Right lobe of liver (tissue), 6 donors: Measurements from ENCODE around the gene SLC39A11. TPM values are rescaled to one million over a fixed set of nuclear protein-coding genes. Genes with fewer than 3 reads are reported as not detected.

ENCODE experiments used
- ATAC-seq, 4 donors: fragments of 200-7000 bp; cut with Tn5 transposase; one replicate each; pipeline ENCODE4 v1.9.1; 2020; ENCODE audit warnings: mild to moderate bottlenecking in 4 of 4, moderate library complexity in 4 of 4
- DNase-seq, 3 donors: peaks; one replicate each; pipeline ENCODE4 v3.0.0-alpha.2; 2020
- H3K27ac ChIP-seq, 3 donors: fragments of 200-600 bp; one replicate each; pipeline ENCODE4 v1.8.0; 2022
- H3K27me3 ChIP-seq, 2 donors: fragments of 200-600 bp; one replicate each; pipeline ENCODE4 v1.8.0; 2022
- H3K36me3 ChIP-seq, 4 donors: fragments of 200-600 bp; sonication (generic) in 1 of 4; one replicate each; pipeline versions ENCODE4 v1.5.1 to v1.8.0; 2017 to 2022; ENCODE audit warnings: control low read depth in 1 of 4
- H3K4me1 ChIP-seq, 4 donors: fragments of 200-600 bp; sonication (generic) in 1 of 4; one replicate each; pipeline versions ENCODE4 v1.5.1 to v1.8.0; 2017 to 2022; ENCODE audit warnings: control low read depth in 1 of 4
- H3K4me3 ChIP-seq, 3 donors: fragments of 200-600 bp; one replicate each; pipeline ENCODE4 v1.8.0; 2022
- H3K9me3 ChIP-seq, 4 donors: fragments of 200-600 bp; sonication (generic) in 1 of 4; one replicate each; pipeline versions ENCODE4 v1.5.1 to v1.8.0; 2017 to 2022; ENCODE audit warnings: control low read depth in 1 of 4
- POLR2A ChIP-seq: fragments of 450-650 bp; IDR thresholded peaks from one replicate; pipeline ENCODE4 v1.6.1; 2017; ENCODE audit warnings: antibody characterized with exemption, mild to moderate bottlenecking
- WGBS: methylation state at CpG from one replicate; pipeline ENCODE4 v1.1.6; 2018; ENCODE audit warnings: low coverage, low lambda C conversion rate; ENCODE audit not compliant: insufficient coverage; ENCODE audit errors: missing lambda C conversion rate; 5-methylcytosine and 5-hydroxymethylcytosine counted together
- intact Hi-C, 2 donors: fragments of 100-400 bp; cut with DNase I; formaldehyde crosslinking; loops; one replicate each; pipeline versions ENCODE4 v1.11.2 to v1.14.1; 2022
- total RNA-seq, 6 experiments: library from RNA; depleted of rRNA in 2 of 6; stranded (reverse); fragments of >200 nt in 2 of 6; fragmentation: NEBNext Ultra II Directional in 3 of 6; extraction: Animal tissue kit (Norgen Biotek cat#: 25700) in 3 of 6; gene quantifications; one replicate each; pipeline versions ENCODE4 v1.1.0 to v1.2.4, GENCODE V29; 2016 to 2023
- TF ChIP-seq, protein P1 (sequence below), 4 donors: fragments of 200-600 bp in 3 of 4; fragments of 450-650 bp in 1 of 4; IDR thresholded peaks; one replicate each; pipeline versions ENCODE4 v1.5.1 to v1.8.0; 2016 to 2022; ENCODE audit warnings: antibody characterized with exemption in 4 of 4, mild to moderate bottlenecking in 2 of 4
- donor health status: DM: no; HTN: yes; CAD: no.
- donor health status: DM: no; HTN: no; CAD: no.
- donor health status: DM: no; HTN: no; CAD: no.
- donor health status: DM: no; HTN: yes; CAD: no.
- donor health status: DM: no; HTN: yes; CAD: no.

SLC39A11 gene
- total RNA-seq, 6 experiments from 2014 or later, result 25.4 to 49.6 (median 39.3) TPM

DNA sequence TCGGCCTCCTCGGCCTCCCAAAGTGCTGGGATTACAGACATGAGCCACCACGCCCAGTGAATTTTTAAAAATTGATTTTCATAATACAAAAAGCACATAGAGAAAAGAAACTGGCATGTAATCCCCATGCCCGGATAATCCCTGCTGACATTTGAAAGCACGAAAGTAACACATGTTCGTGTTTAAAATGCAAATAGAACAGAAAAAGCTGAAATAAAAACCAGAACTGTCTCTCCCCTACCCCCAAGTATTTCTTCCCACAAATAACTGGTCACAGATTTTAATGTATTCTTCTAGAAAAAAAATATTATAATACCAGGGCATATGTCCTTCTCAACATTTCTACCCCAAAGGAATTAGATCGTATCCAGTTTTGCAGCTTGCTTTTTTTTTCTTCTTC, 222.9 kb downstream of the SLC39A11 start:
- no peak for TF ChIP-seq POLR2A
- TF ChIP-seq, protein P1, sequence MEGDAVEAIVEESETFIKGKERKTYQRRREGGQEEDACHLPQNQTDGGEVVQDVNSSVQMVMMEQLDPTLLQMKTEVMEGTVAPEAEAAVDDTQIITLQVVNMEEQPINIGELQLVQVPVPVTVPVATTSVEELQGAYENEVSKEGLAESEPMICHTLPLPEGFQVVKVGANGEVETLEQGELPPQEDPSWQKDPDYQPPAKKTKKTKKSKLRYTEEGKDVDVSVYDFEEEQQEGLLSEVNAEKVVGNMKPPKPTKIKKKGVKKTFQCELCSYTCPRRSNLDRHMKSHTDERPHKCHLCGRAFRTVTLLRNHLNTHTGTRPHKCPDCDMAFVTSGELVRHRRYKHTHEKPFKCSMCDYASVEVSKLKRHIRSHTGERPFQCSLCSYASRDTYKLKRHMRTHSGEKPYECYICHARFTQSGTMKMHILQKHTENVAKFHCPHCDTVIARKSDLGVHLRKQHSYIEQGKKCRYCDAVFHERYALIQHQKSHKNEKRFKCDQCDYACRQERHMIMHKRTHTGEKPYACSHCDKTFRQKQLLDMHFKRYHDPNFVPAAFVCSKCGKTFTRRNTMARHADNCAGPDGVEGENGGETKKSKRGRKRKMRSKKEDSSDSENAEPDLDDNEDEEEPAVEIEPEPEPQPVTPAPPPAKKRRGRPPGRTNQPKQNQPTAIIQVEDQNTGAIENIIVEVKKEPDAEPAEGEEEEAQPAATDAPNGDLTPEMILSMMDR (IDR thresholded peaks at IDR 0.05), result no peak
- ATAC-seq (no peak), DNase-seq (no peak)
- H3K36me3 ChIP-seq, result no peaks in the 10 kb centered on the region
- no peaks in the 10 kb centered on the region for H3K4me1 ChIP-seq
- 88% methylated on average over 7 of the region's 7 CpGs for WGBS
- H3K4me3 ChIP-seq, result no peak overlapping the region
- H3K27ac ChIP-seq, result no peak overlapping the region
- H3K9me3 ChIP-seq, result no peaks in the 10 kb centered on the region
- intact Hi-C loops, result no loop called here
- H3K27me3 ChIP-seq, result no peaks in the 10 kb centered on the region

DNA sequence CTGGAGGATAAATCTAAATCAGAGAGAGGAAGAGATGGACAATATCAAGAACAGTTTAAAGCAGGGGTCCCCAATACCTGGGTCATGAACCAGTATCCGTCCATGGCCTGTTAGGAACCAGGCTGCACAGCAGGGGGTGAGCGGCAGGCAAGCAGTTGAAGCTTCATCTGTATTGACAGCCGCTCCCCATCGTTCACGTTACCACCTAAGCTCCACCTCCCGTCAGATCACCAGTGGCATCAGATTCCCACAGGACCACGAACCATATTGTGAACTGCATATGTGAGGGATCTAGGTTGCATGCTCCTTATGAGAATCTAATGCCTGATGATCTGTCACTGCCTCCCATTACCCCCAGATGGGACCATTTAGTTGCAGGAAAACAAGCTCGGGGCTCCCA, 226.5 kb downstream of the SLC39A11 start:
- 97% methylated on average over 3 of the region's 8 CpGs for WGBS

DNA sequence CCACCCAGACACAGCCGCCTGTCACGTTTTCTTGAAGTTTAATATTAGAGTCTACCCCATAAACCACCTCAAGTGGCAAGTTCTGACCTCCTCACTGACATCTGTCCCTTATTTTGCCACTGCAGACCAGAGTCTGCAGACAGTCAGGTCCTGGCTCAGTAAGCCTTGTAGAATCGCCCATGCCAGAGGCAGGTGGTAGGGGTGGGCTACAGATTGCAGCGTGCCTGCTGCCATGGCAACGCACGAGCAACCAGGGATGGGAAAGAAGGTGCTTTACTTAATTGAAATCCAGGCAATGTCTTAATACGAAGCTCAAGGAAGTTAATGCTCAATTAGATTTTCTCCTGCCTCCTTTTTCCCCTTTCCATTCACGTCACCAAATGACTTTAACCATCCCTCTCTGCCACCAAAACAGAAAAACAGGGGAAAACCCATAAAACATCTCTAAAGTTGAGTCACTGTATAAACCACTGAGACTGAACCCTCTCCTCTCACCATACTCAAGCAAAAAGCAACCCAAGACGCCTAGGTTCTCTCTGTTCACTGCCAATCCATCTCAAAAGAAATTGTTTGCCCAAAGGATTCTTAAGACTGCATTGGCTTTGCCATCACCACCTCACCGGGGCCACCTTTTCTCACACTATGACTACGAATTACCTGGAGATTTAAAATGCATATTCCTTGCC, 228.8 kb downstream of the SLC39A11 start:
- H3K9me3 ChIP-seq, result no peaks in the 10 kb centered on the region
- H3K36me3 ChIP-seq, result no peaks in the 10 kb centered on the region
- ATAC-seq, result no peak
- H3K27me3 ChIP-seq, result no peaks in the 10 kb centered on the region
- no peak for TF ChIP-seq POLR2A
- TF ChIP-seq, protein P1 (IDR thresholded peaks at IDR 0.05), result no peak
- intact Hi-C loops, result no loop called here
- H3K27ac ChIP-seq, result no peak overlapping the region
- DNase-seq, result no peak
- 90% methylated on average over 11 of the region's 11 CpGs for WGBS
- H3K4me3 ChIP-seq, result no peak overlapping the region
- H3K4me1 ChIP-seq, result no peaks in the 10 kb centered on the region

More for the DNA sequence above, 226.5 kb downstream of the SLC39A11 start:
- no peaks in the 10 kb centered on the region for H3K36me3 ChIP-seq
- no peak overlapping the region for H3K4me3 ChIP-seq
- no peak for TF ChIP-seq POLR2A
- TF ChIP-seq, protein P1 (IDR thresholded peaks at IDR 0.05), result no peak
- no peaks in the 10 kb centered on the region for H3K4me1 ChIP-seq
- no peak overlapping the region for H3K27ac ChIP-seq
- ATAC-seq (no peak), DNase-seq (no peak)
- no peaks in the 10 kb centered on the region for H3K9me3 ChIP-seq
- H3K27me3 ChIP-seq, result no peaks in the 10 kb centered on the region
- intact Hi-C loops, result no loop called here

DNA sequence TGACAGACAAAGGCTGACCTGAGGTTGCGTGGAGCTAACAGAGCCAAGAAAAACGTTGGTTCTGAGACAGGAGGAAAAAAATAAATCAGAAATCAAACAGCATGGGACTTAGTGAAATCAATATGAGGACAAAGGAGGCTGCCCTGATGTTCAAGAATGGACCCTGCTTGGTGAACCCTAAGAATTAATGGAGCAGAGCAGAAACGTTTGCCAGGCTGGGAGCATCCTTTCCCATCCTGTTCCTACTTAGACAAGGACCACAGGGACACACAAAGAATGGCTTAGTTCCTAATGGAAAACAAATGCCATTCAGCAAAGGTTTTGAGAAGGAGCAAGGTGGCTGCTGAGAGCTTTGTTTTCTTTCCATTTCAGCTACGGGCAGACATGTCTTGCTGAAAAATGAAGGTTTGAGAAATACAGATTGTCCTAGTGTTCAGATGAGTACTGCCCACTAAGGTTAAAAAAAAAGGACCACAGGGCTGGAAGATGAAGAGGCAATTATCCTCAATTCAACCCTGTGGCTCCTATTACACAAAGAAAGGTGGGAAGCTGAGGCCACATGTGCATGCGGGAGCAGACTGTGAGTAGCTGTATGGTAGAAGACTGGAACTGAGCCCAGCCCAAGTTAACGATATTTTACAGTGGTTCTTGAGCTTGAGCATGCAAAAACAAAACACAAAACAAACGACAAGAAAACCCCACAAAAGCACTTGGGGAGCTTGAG, 230.1 kb downstream of the SLC39A11 start:
- Histone ChIP-seq H3K4me3 (no peak overlapping the region), H3K36me3 (no peaks in the 10 kb centered on the region), H3K27ac (no peak overlapping the region), H3K9me3 (no peaks in the 10 kb centered on the region), H3K4me1 (no peaks in the 10 kb centered on the region), H3K27me3 (no peaks in the 10 kb centered on the region)
- intact Hi-C loops, result no loop called here
- TF ChIP-seq POLR2A, result no peak
- TF ChIP-seq, protein P1 (IDR thresholded peaks at IDR 0.05), result no peak
- DNase-seq (no peak), ATAC-seq (no peak)
- 65% methylated on average over 5 of the region's 7 CpGs for WGBS
